Measurements from ENCODE around the gene STARD3.

Gene STARD3

GRCh38 chr17:39659279-39660010, 22.5 kb downstream of the STARD3 start:
- peaks cover 37% of the 10 kb centered on the region for H3K4me1 Mint-ChIP-seq

GRCh38 chr17:39660011-39660360, 23.0 kb downstream of the STARD3 start:
- Mint-ChIP-seq H3K27ac (peak overlapping the region; percentile 86), H3K27me3 (peaks cover 4% of the 10 kb centered on the region), H3K4me1 (peaks cover 31% of the 10 kb centered on the region), H3K9me3 (no peaks in the 10 kb centered on the region), H3K4me3 (no peak overlapping the region), H3K36me3 (peaks cover 27% of the 10 kb centered on the region)
- DNase-seq: no peak
- CTCF ChIA-PET: interaction anchor here (1.0 to 1.1 kb wide), 2 partner anchors 11 to 115 kb away, joined by 3 to 5 read pairs; no protein-coding TSS in a partner anchor

More at GRCh38 chr17:39659279-39660010, 22.5 kb downstream of the STARD3 start:
- Mint-ChIP-seq H3K9me3 (no peaks in the 10 kb centered on the region), H3K4me3 (no peak overlapping the region), H3K27ac (peak overlapping the region; percentile 86), H3K36me3 (peaks cover 29% of the 10 kb centered on the region), H3K27me3 (no peaks in the 10 kb centered on the region)
- CTCF ChIA-PET: interaction anchor here (1.0 to 1.1 kb wide), 2 partner anchors 12 to 114 kb away, joined by 3 to 5 read pairs; no protein-coding TSS in a partner anchor
- no peak for DNase-seq

GRCh38 chr17:39660397-39661385, 23.7 kb downstream of the STARD3 start:
- peaks cover 11% of the 10 kb centered on the region for H3K27me3 Mint-ChIP-seq

GRCh38 chr17:39661744-39662541, 25.0 kb downstream of the STARD3 start:
- no peak overlapping the region for H3K4me3 Mint-ChIP-seq
- CTCF ChIA-PET: interaction anchor here (0.9 to 3.5 kb wide), 3 partner anchors 8 to 18 kb away, joined by 3 to 15 read pairs (median 3); no protein-coding TSS in a partner anchor
- H3K27ac Mint-ChIP-seq: peak overlapping the region; percentile 84
- H3K9me3 Mint-ChIP-seq: no peaks in the 10 kb centered on the region
- peaks cover 21% of the 10 kb centered on the region for H3K36me3 Mint-ChIP-seq
- no peak for DNase-seq
- peaks cover 24% of the 10 kb centered on the region for H3K27me3 Mint-ChIP-seq
- peaks cover 25% of the 10 kb centered on the region for H3K4me1 Mint-ChIP-seq

More at GRCh38 chr17:39660397-39661385, 23.7 kb downstream of the STARD3 start:
- Mint-ChIP-seq H3K27ac (peak overlapping the region; percentile 84), H3K4me1 (peaks cover 24% of the 10 kb centered on the region), H3K36me3 (peaks cover 22% of the 10 kb centered on the region), H3K9me3 (no peaks in the 10 kb centered on the region), H3K4me3 (no peak overlapping the region)
- CTCF ChIA-PET: interaction anchor here (0.9 to 3.5 kb wide), 4 partner anchors 7 to 115 kb away, joined by 3 to 15 read pairs (median 4); no protein-coding TSS in a partner anchor
- DNase-seq: no peak

GRCh38 chr17:39662551-39663339, 25.8 kb downstream of the STARD3 start:
- no peak overlapping the region for H3K27ac Mint-ChIP-seq
- CTCF ChIA-PET: interaction anchor here (0.9 to 3.5 kb wide), 2 partner anchors 9 kb away, joined by 3 to 15 read pairs; no protein-coding TSS in a partner anchor
- H3K4me3 Mint-ChIP-seq: no peak overlapping the region
- no peaks in the 10 kb centered on the region for H3K9me3 Mint-ChIP-seq
- peaks cover 25% of the 10 kb centered on the region for H3K4me1 Mint-ChIP-seq
- H3K27me3 Mint-ChIP-seq: peaks cover 32% of the 10 kb centered on the region
- H3K36me3 Mint-ChIP-seq: peaks cover 19% of the 10 kb centered on the region
- no peak for DNase-seq

- peaks cover 16% of the 10 kb centered on the region for H3K36me3 Mint-ChIP-seq
- no peak overlapping the region for H3K4me3 Mint-ChIP-seq
- H3K4me1 Mint-ChIP-seq: peaks cover 22% of the 10 kb centered on the region
- H3K27me3 Mint-ChIP-seq: peaks cover 37% of the 10 kb centered on the region
- DNase-seq: no peak
- no peaks in the 10 kb centered on the region for H3K9me3 Mint-ChIP-seq
- CTCF ChIA-PET: interaction anchor here (3.5 kb wide), 1 partner anchor 10 kb away, joined by 15 read pairs; no protein-coding TSS in a partner anchor
- no peak overlapping the region for H3K27ac Mint-ChIP-seq
Measured at GRCh38 chr17:39663340-39663687, 26.4 kb downstream of the STARD3 start.

GRCh38 chr17:39663688-39664580, 27.0 kb downstream of the STARD3 start:
- Mint-ChIP-seq H3K9me3 (no peaks in the 10 kb centered on the region), H3K36me3 (peaks cover 15% of the 10 kb centered on the region), H3K27me3 (peaks cover 43% of the 10 kb centered on the region), H3K4me3 (no peak overlapping the region), H3K27ac (no peak overlapping the region), H3K4me1 (peaks cover 21% of the 10 kb centered on the region)
- CTCF ChIA-PET: interaction anchor here (3.5 kb wide), 1 partner anchor 10 kb away, joined by 15 read pairs; no protein-coding TSS in a partner anchor
- no peak for DNase-seq

GRCh38 chr17:39664581-39665561, 27.9 kb downstream of the STARD3 start, which contains the start of gene TCAP:
Gene TCAP (plus strand): TSS chr17:39665349. CDS start chr17:39665360, 11 bp downstream.
- H3K9me3 Mint-ChIP-seq: no peaks in the 10 kb centered on the region
- no peak within 1 kb of the TSS for H3K27ac Mint-ChIP-seq
- H3K4me1 Mint-ChIP-seq: peaks cover 12% of the 10 kb centered on the region
- H3K36me3 Mint-ChIP-seq: peaks cover 11% of the 10 kb centered on the region
- no peak within 1 kb of the TSS for H3K4me3 Mint-ChIP-seq
- no peak for DNase-seq
- peaks cover 53% of the 10 kb centered on the region for H3K27me3 Mint-ChIP-seq
- CTCF ChIA-PET: interaction anchor here (2.0 to 9.5 kb wide), 4 partner anchors 11 to 42 kb away, joined by 9 to 115 read pairs (median 14); no protein-coding TSS in a partner anchor

GRCh38 chr17:39665642-39666224, 28.8 kb downstream of the STARD3 start:
- H3K4me3 Mint-ChIP-seq: no peak overlapping the region
- peaks cover 61% of the 10 kb centered on the region for H3K27me3 Mint-ChIP-seq
- peak; percentile 34 for DNase-seq
- CTCF ChIA-PET: interaction anchor here (0.8 to 9.5 kb wide), 5 partner anchors 11 to 198 kb away, joined by 3 to 115 read pairs (median 9); partner anchors contain the start of gene IKZF3
- no peak overlapping the region for H3K27ac Mint-ChIP-seq
- peaks cover 10% of the 10 kb centered on the region for H3K36me3 Mint-ChIP-seq
- no peaks in the 10 kb centered on the region for H3K9me3 Mint-ChIP-seq
- peaks cover 10% of the 10 kb centered on the region for H3K4me1 Mint-ChIP-seq

GRCh38 chr17:39666231-39666600, 29.3 kb downstream of the STARD3 start:
- Mint-ChIP-seq H3K9me3 (no peaks in the 10 kb centered on the region), H3K4me1 (peaks cover 10% of the 10 kb centered on the region), H3K27me3 (peaks cover 65% of the 10 kb centered on the region), H3K36me3 (peaks cover 7% of the 10 kb centered on the region), H3K4me3 (no peak overlapping the region), H3K27ac (no peak overlapping the region)
- no peak for DNase-seq
- CTCF ChIA-PET: interaction anchor here (0.8 to 9.5 kb wide), 6 partner anchors 12 to 198 kb away, joined by 3 to 115 read pairs (median 7); partner anchors contain the start of gene IKZF3

Measured in activated naive CD4-positive, alpha-beta T cell treated with anti-CD3 and anti-CD28 coated beads, Interleukin-2, amount 10 ng/mL, durations not matched to agents 7 days and 5 days (primary cell).